Ovary (tissue), 3 donors: ENCODE data around the gene MTHFS.

ENCODE experiments used
- EP300 ChIP-seq: sonication (generic); formaldehyde crosslinking; IDR thresholded peaks from one replicate; pipeline ENCODE4 v1.6.1; 2017; ENCODE audit warnings: antibody characterized with exemption
- POLR2A ChIP-seq: fragments of 450-650 bp; IDR thresholded peaks from one replicate; pipeline ENCODE4 v1.6.1; 2017; ENCODE audit warnings: antibody characterized with exemption, mild to moderate bottlenecking, moderate library complexity
- TF ChIP-seq, protein P1 (sequence below), 3 donors: fragments of 450-650 bp in 2 of 3; fragments of 200-600 bp in 1 of 3; IDR thresholded peaks; one replicate each; pipeline versions ENCODE4 v1.5.1 to v1.8.0; 2016 to 2022; ENCODE audit warnings: antibody characterized with exemption in 3 of 3, mild to moderate bottlenecking in 1 of 3
- donor health status: DM: no; HTN: no; CAD: no.

DNA sequence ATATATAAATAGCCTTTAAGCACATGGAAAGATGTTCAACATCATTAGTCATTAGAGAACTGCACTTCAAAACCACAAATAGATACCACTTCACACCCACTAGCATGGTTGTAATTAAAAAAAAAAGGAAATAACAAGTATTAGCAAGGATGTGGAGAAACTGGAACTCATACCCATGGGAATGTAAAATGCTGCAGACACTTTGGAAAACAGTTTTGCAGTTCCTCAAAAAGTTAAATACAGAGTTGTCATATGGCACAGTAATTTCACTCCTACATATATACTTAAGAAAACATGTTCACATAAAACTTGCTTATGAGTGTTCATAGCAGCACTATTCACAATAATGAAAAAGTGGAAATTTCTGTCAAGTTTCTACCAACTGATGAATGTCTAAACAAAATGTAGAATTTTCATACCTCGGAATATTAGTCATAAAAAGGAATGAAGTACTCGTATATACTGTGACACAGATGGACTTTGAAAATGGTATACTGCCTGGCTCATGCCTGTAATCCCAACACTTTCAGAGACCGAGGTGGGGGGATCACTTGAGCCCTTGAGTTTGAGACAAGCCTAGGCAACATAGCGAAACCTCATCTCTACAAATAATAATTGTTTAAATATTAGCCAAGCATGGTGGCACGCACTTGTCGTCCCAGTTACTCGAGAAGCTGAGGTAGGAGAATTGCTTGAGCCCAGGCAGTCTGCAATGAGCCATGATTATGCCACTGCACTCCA lies 46.1 kb upstream of the MTHFS start:
- TF ChIP-seq EP300 = no peak
- TF ChIP-seq POLR2A = no peak
- TF ChIP-seq, protein P1, sequence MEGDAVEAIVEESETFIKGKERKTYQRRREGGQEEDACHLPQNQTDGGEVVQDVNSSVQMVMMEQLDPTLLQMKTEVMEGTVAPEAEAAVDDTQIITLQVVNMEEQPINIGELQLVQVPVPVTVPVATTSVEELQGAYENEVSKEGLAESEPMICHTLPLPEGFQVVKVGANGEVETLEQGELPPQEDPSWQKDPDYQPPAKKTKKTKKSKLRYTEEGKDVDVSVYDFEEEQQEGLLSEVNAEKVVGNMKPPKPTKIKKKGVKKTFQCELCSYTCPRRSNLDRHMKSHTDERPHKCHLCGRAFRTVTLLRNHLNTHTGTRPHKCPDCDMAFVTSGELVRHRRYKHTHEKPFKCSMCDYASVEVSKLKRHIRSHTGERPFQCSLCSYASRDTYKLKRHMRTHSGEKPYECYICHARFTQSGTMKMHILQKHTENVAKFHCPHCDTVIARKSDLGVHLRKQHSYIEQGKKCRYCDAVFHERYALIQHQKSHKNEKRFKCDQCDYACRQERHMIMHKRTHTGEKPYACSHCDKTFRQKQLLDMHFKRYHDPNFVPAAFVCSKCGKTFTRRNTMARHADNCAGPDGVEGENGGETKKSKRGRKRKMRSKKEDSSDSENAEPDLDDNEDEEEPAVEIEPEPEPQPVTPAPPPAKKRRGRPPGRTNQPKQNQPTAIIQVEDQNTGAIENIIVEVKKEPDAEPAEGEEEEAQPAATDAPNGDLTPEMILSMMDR (IDR thresholded peaks at IDR 0.05) = no peak
